OCI-LY7 (cell line): Measurements from ENCODE around the gene IGF2BP2. TPM values are rescaled to one million over a fixed set of nuclear protein-coding genes. Genes with fewer than 3 reads are reported as not detected.

Experiments
- BruUV-seq: library from RNA; stranded (reverse); fragments of 400-500 nt; replicated peaks from 2 replicates; lab custom pipeline; 2021; lab: Mats Ljungman, UMichigan
- CTCF ChIA-PET: fragments of 300-600 bp; sonication (Branson Sonifier 250); formaldehyde crosslinking; loops from one replicate; lab custom pipeline; 2022; ENCODE audit warnings: antibody characterized with exemption; ENCODE audit not compliant: unreplicated experiment; lab: Charles Lee
- POLR2A ChIA-PET: fragments of 300-600 bp; sonication (Branson Sonifier 250); formaldehyde crosslinking; loops from one replicate; lab custom pipeline; 2022; ENCODE audit warnings: antibody characterized with exemption; lab: Charles Lee
- DNase-seq: peaks from one replicate; pipeline ENCODE4 v3.0.0-alpha.2; 2015; ENCODE audit warnings: low spot score
- H2AFZ ChIP-seq: fragments of 200-600 bp; sonication (generic), shearing (Covaris generic); 2 replicates; pipeline ENCODE4 v1.6.1; 2014; ENCODE audit warnings: mild to moderate bottlenecking, antibody characterized with exemption, low read length, moderate library complexity
- H3K27ac ChIP-seq: fragments of 200-600 bp; sonication (generic); 2 replicates; pipeline ENCODE4 v1.5.1; 2014; ENCODE audit warnings: mixed run types, low read depth, mild to moderate bottlenecking, moderate library complexity, low read length, inconsistent platforms; ENCODE audit not compliant: poor library complexity, severe bottlenecking
- H3K36me3 ChIP-seq: fragments of 200-600 bp; sonication (generic); 2 replicates; pipeline ENCODE4 v1.6.1; 2014; ENCODE audit warnings: mild to moderate bottlenecking, antibody characterized with exemption, low read length, moderate library complexity, mixed read lengths; ENCODE audit not compliant: insufficient read depth
- H3K4me1 ChIP-seq: fragments of 200-600 bp; sonication (generic); 2 replicates; pipeline ENCODE4 v1.5.1; 2014; ENCODE audit warnings: mild to moderate bottlenecking, low read length; ENCODE audit not compliant: insufficient read depth, poor library complexity, severe bottlenecking
- H3K4me2 ChIP-seq: fragments of 200-600 bp; sonication (generic); 2 replicates; pipeline ENCODE4 v1.6.1; 2014; ENCODE audit warnings: mild to moderate bottlenecking, low read length
- H3K4me3 ChIP-seq: fragments of 200-600 bp; sonication (generic); 2 replicates; pipeline ENCODE4 v1.5.1; 2014; ENCODE audit warnings: mild to moderate bottlenecking, low read depth, low read length; ENCODE audit not compliant: poor library complexity, severe bottlenecking
- H3K79me2 ChIP-seq: fragments of 200-600 bp; sonication (generic); 2 replicates; pipeline ENCODE4 v1.6.1; 2016; ENCODE audit warnings: low read depth, mild to moderate bottlenecking, low read length, moderate library complexity, mixed read lengths; ENCODE audit not compliant: insufficient read depth
- H3K9me2 ChIP-seq: fragments of 200-600 bp; sonication (generic); 2 replicates; pipeline ENCODE4 v1.6.1; 2016; ENCODE audit warnings: mild to moderate bottlenecking, low read length, mixed read lengths; ENCODE audit not compliant: insufficient read depth
- H3K9me3 ChIP-seq: fragments of 200-600 bp; sonication (generic); 2 replicates; pipeline ENCODE4 v1.6.1; 2014; ENCODE audit warnings: mild to moderate bottlenecking, mixed run types, low read length, mixed read lengths
- H4K20me1 ChIP-seq: fragments of 200-600 bp; sonication (generic); 2 replicates; pipeline ENCODE4 v1.6.1; 2014; ENCODE audit warnings: mild to moderate bottlenecking, antibody characterized with exemption, low read length, moderate library complexity, mixed read lengths; ENCODE audit not compliant: insufficient read depth
- CTCF ChIP-seq: fragments of 200-600 bp; sonication (generic); conservative IDR thresholded peaks from 2 replicates; pipeline ENCODE4 v1.5.1; 2014; ENCODE audit warnings: mild to moderate bottlenecking, antibody characterized with exemption, low read length, moderate library complexity, mixed read lengths
- EZH2phosphoT487 ChIP-seq: fragments of 200-600 bp; sonication (generic); IDR thresholded peaks from 2 replicates; pipeline ENCODE4 v1.6.1; 2018; ENCODE audit warnings: low read depth, borderline replicate concordance, mild to moderate bottlenecking, mixed run types, antibody characterized with exemption, low read length, moderate library complexity, mixed read lengths
- intact Hi-C: fragments of 100-400 bp; cut with micrococcal nuclease; formaldehyde crosslinking; loops from one replicate; pipeline ENCODE4 v1.10.0; 2022; ENCODE audit not compliant: unreplicated experiment
- total RNA-seq, 2 experiments: library from RNA; depleted of rRNA in 1 of 2; stranded (reverse); fragments of >200 nt in 1 of 2; shearing (Covaris generic) in 1 of 2; gene quantifications; 2 replicates each; pipeline ENCODE4 v1.2.3, GENCODE V29; 2014 to 2022

Gene IGF2BP2
- total RNA-seq, 2 experiments from 2014 or later = not detected

- ChIA-PET CTCF (interaction anchor here (1.5 kb wide), 1 partner anchor 30 kb away, joined by 3 read pairs; no protein-coding TSS in a partner anchor), POLR2A (interaction anchor here (0.8 kb wide), 1 partner anchor 330 kb away, joined by 4 read pairs; no protein-coding TSS in a partner anchor)
- TF ChIP-seq CTCF = no peak
- no peak for TF ChIP-seq EZH2phosphoT487
- no peaks in the 10 kb centered on the region for H3K79me2 ChIP-seq
- no peak overlapping the region for H3K27ac ChIP-seq
- no peaks in the 10 kb centered on the region for H3K4me1 ChIP-seq
- H3K9me2 ChIP-seq = no peaks in the 10 kb centered on the region
- no peak overlapping the region for H3K4me3 ChIP-seq
- H4K20me1 ChIP-seq = no peaks in the 10 kb centered on the region
- H3K4me2 ChIP-seq = no peak overlapping the region
- H3K36me3 ChIP-seq = peaks cover 60% of the 10 kb centered on the region
- H2AFZ ChIP-seq = no peak overlapping the region
- intact Hi-C loops = no loop called here
- no peak for DNase-seq
- H3K9me3 ChIP-seq = no peaks in the 10 kb centered on the region
- BruUV-seq = no TSS peak
Measured at GRCh38 chr3:185629554-185630181, 195.2 kb downstream of the IGF2BP2 start.

GRCh38 chr3:185625784-185626183, 199.1 kb downstream of the IGF2BP2 start:
- H3K4me2 ChIP-seq = no peak overlapping the region
- no peaks in the 10 kb centered on the region for H4K20me1 ChIP-seq
- no peak overlapping the region for H2AFZ ChIP-seq
- H3K9me3 ChIP-seq = no peaks in the 10 kb centered on the region
- CTCF ChIA-PET = no interaction called here
- no peaks in the 10 kb centered on the region for H3K9me2 ChIP-seq
- DNase-seq = no peak
- POLR2A ChIA-PET = no interaction called here
- peaks cover 86% of the 10 kb centered on the region for H3K36me3 ChIP-seq
- no peaks in the 10 kb centered on the region for H3K79me2 ChIP-seq
- H3K27ac ChIP-seq = no peak overlapping the region
- H3K4me1 ChIP-seq = no peaks in the 10 kb centered on the region
- TF ChIP-seq CTCF (no peak), EZH2phosphoT487 (no peak)
- intact Hi-C loops = no loop called here
- BruUV-seq = no TSS peak
- H3K4me3 ChIP-seq = no peak overlapping the region
